K562 (cell line): Measurements from ENCODE around the gene COA3. TPM values are rescaled to one million over a fixed set of nuclear protein-coding genes. Genes with fewer than 3 reads are reported as not detected.

ENCODE experiments used
- BHLHE40 ChIP-seq: IDR thresholded peaks from 2 replicates; pipeline ENCODE4 v1.6.1; 2011; ENCODE audit warnings: low read length, improper control_type of control experiment
- CTCFL ChIP-seq: IDR thresholded peaks from 2 replicates; pipeline ENCODE4 v1.6.1; 2011; ENCODE audit warnings: borderline replicate concordance, low read depth, mild to moderate bottlenecking, moderate library complexity, low read length; ENCODE audit not compliant: insufficient read depth, poor library complexity, severe bottlenecking
- EP400 ChIP-seq: fragments of 450-650 bp; IDR thresholded peaks from 2 replicates; pipeline ENCODE4 v1.6.1; 2017; ENCODE audit warnings: antibody characterized with exemption, mild to moderate bottlenecking, moderate library complexity
- HCFC1 ChIP-seq: IDR thresholded peaks from 2 replicates; pipeline ENCODE4 v1.6.1; 2012; ENCODE audit warnings: low read depth, low read length, improper control_type of control experiment
- LEF1 ChIP-seq: fragments of 450-650 bp; IDR thresholded peaks from 2 replicates; pipeline ENCODE4 v1.6.1; 2016; ENCODE audit warnings: mild to moderate bottlenecking
- MXD1 ChIP-seq: fragments of 250-450 bp; sonication (Bioruptor Pico); IDR thresholded peaks from 2 replicates; pipeline ENCODE4 v1.8.0; 2021; ENCODE audit warnings: borderline replicate concordance, mild to moderate bottlenecking, moderate library complexity; ENCODE audit not compliant: poor library complexity, severe bottlenecking
- NONO ChIP-seq, 2 experiments: fragments of 200-400 bp in 1 of 2; fragments of 450-650 bp in 1 of 2; formaldehyde crosslinking in 1 of 2; IDR thresholded peaks; 2 replicates each; pipeline ENCODE4 v1.6.1; 2017; ENCODE audit warnings: low read depth in 2 of 2, mild to moderate bottlenecking in 2 of 2, moderate library complexity in 2 of 2, low read length in 1 of 2
- PHB2 ChIP-seq: fragments of 450-650 bp; IDR thresholded peaks from 2 replicates; pipeline ENCODE4 v1.6.1; 2017; ENCODE audit warnings: low read depth
- PKNOX1 ChIP-seq: fragments of 450-650 bp; IDR thresholded peaks from 2 replicates; pipeline ENCODE4 v1.6.1; 2016
- POLR3G ChIP-seq: IDR thresholded peaks from 2 replicates; pipeline ENCODE4 v1.6.1; 2011; ENCODE audit not compliant: insufficient read length, insufficient replicate concordance; ENCODE audit errors: extremely low read depth
- SMAD2 ChIP-seq: fragments of 150-350 bp; IDR thresholded peaks from 2 replicates; pipeline ENCODE4 v1.6.1; 2014; ENCODE audit warnings: low read depth, mild to moderate bottlenecking, low read length
- SMARCC2 ChIP-seq: fragments of 450-650 bp; IDR thresholded peaks from 2 replicates; pipeline ENCODE4 v1.6.1; 2017; ENCODE audit warnings: antibody characterized with exemption, moderate library complexity, mild to moderate bottlenecking, low read depth
- TRIM24 ChIP-seq, 2 experiments: fragments of 450-650 bp; IDR thresholded peaks; 2 replicates each; pipeline ENCODE4 v1.6.1; 2016
- ZBTB9 ChIP-seq: fragments of 450-650 bp; formaldehyde crosslinking; IDR thresholded peaks from 2 replicates; pipeline ENCODE4 v1.4.0; 2020; ENCODE audit warnings: mild to moderate bottlenecking, moderate library complexity
- ZFPM2 ChIP-seq: fragments of 250-450 bp; sonication (Bioruptor Pico); IDR thresholded peaks from 2 replicates; pipeline ENCODE4 v1.5.1; 2022; ENCODE audit warnings: mild to moderate bottlenecking
- ZNF589 ChIP-seq: fragments of 200-800 bp; sonication (Bioruptor generic); IDR thresholded peaks from 2 replicates; pipeline ENCODE4 v1.6.1; 2016; ENCODE audit warnings: low read depth, missing genetic modification characterization, missing compliant biosample characterization
- ZNF766 ChIP-seq: fragments of 200-800 bp; sonication (Bioruptor generic); conservative IDR thresholded peaks from 2 replicates; pipeline ENCODE4 v1.6.1; 2016; ENCODE audit warnings: missing genetic modification characterization, missing compliant biosample characterization
- polyA plus RNA-seq, 8 experiments: library from polyadenylated mRNA; depleted of rRNA in 4 of 8; stranded (reverse) in 5 of 8; unstranded in 3 of 8; fragments of >200 nt; fragmentation: Nextera tagmentation in 2 of 8; fragmentation: Illumina TruSeq in 1 of 8; extraction: Ambion mirVana in 2 of 8; extraction: Trizol in 1 of 8; gene quantifications; 2 replicates each; pipeline versions ENCODE4 v1.2.1 to v1.2.3, GENCODE V29; 2011 to 2014; ENCODE audit warnings: inconsistent platforms in 1 of 8, missing spikeins in 1 of 8
- total RNA-seq, 7 experiments: library from RNA; depleted of rRNA in 6 of 7; stranded (reverse); fragments of >200 nt in 6 of 7; fragmentation: Illumina TruSeq in 2 of 7; extraction: Trizol in 2 of 7; gene quantifications; 2 replicates each; pipeline versions ENCODE4 v1.2.1 to v1.2.3, GENCODE V29; 2011 to 2021; ENCODE audit warnings: low replicate concordance in 1 of 7
- TF ChIP-seq, protein P1 (sequence below), 2 experiments: fragments of 150-350 bp in 1 of 2; IDR thresholded peaks; 2 replicates each; pipeline ENCODE4 v1.6.1; 2012 to 2016; ENCODE audit warnings: low read depth in 2 of 2, low read length in 2 of 2, mild to moderate bottlenecking in 1 of 2, moderate library complexity in 1 of 2

Gene COA3
- total and polyA plus RNA-seq, 9 of the 15 experiments (the other 6 are each of a cell fraction or from before 2014, with no cell fraction given): 49.6 to 153 (median 61.4) TPM

DNA sequence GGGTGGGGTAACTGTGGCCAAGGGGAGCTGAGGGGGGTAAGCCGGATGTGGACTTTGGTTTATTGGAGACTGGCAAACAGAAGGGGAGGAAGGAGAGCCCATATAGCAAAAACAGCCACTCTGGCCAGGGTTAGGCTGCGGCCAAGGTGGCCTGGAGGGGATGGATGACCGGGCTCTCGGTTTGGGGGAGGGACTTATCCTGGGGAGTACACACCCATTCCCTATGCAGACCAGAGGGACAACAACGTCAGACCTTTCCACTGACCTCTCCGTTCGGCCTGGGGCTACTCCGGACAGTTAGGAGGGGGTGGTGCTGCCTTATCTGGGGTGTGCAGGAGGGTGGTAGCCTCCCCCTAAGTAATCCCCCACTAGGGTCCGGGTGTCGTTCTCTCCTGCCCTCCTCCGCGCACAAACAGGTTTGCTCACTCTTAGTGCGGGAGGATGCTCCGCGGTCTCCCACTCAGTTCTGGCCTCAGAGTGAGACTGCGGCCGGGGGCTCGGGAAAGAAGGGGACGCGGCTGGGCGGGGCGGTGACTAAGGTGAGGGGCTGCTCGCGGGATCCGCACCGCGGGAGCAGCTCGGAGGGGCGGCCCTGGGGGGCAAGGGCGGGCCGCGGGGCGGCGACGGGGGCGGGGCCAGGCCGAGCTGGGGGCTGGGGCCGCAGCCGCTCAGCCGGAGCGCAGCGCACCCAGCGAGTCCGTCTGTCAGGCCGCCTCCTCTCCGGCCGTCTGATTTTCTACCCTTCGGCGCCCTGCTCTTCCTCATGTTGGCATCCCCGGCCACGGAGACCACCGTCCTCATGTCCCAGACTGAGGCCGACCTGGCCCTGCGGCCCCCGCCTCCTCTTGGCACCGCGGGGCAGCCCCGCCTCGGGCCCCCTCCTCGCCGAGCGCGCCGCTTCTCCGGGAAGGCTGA lies 18.3 kb downstream of the COA3 start, which contains the start of gene WNK4 (continued):
- TF ChIP-seq, protein P1, sequence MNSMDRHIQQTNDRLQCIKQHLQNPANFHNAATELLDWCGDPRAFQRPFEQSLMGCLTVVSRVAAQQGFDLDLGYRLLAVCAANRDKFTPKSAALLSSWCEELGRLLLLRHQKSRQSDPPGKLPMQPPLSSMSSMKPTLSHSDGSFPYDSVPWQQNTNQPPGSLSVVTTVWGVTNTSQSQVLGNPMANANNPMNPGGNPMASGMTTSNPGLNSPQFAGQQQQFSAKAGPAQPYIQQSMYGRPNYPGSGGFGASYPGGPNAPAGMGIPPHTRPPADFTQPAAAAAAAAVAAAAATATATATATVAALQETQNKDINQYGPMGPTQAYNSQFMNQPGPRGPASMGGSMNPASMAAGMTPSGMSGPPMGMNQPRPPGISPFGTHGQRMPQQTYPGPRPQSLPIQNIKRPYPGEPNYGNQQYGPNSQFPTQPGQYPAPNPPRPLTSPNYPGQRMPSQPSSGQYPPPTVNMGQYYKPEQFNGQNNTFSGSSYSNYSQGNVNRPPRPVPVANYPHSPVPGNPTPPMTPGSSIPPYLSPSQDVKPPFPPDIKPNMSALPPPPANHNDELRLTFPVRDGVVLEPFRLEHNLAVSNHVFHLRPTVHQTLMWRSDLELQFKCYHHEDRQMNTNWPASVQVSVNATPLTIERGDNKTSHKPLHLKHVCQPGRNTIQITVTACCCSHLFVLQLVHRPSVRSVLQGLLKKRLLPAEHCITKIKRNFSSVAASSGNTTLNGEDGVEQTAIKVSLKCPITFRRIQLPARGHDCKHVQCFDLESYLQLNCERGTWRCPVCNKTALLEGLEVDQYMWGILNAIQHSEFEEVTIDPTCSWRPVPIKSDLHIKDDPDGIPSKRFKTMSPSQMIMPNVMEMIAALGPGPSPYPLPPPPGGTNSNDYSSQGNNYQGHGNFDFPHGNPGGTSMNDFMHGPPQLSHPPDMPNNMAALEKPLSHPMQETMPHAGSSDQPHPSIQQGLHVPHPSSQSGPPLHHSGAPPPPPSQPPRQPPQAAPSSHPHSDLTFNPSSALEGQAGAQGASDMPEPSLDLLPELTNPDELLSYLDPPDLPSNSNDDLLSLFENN (IDR thresholded peaks at IDR 0.05; ENCODE audit: low read depth in 2 of 2, low read length in 2 of 2): peak in 1 of 2 experiments; percentile 90; a peak in 2 of 4 replicates
- no peak for TF ChIP-seq POLR3G
- TF ChIP-seq TRIM24 (IDR thresholded peaks at IDR 0.05): peak; percentile 70 to 72
- TF ChIP-seq ZNF589 (CRISPR knock-in tag): peak; percentile 63; the same call in 1 of the 2 replicates
- TF ChIP-seq CTCFL: no peak
- peak; percentile 15; the same call in 1 of the 2 replicates for TF ChIP-seq PKNOX1
- TF ChIP-seq PHB2: peak; percentile 66
- no peak for TF ChIP-seq ZFPM2 (CRISPR knock-in tag)
- TF ChIP-seq BHLHE40: peak; percentile 44; the same call in 1 of the 2 replicates
- no peak for TF ChIP-seq HCFC1
- no peak for TF ChIP-seq ZBTB9
- TF ChIP-seq SMARCC2: peak; percentile 73
- TF ChIP-seq NONO (IDR thresholded peaks at IDR 0.05; ENCODE audit: low read depth in 2 of 2, low read length in 1 of 2): peak in 1 of 2 experiments; percentile 66; a peak in 1 of 4 replicates
- no peak for TF ChIP-seq SMAD2
- peak; percentile 47; the same call in 1 of the 2 replicates for TF ChIP-seq EP400
- peak; percentile 94 for TF ChIP-seq LEF1
- TF ChIP-seq ZNF766 (CRISPR knock-in tag): 0 out of 2 replicates have a peak, but pooled peaks have one; percentile 24
- no peak for TF ChIP-seq MXD1 (CRISPR knock-in tag)
